ENCODE measurements around the gene NAV2.

Gene NAV2

DNA sequence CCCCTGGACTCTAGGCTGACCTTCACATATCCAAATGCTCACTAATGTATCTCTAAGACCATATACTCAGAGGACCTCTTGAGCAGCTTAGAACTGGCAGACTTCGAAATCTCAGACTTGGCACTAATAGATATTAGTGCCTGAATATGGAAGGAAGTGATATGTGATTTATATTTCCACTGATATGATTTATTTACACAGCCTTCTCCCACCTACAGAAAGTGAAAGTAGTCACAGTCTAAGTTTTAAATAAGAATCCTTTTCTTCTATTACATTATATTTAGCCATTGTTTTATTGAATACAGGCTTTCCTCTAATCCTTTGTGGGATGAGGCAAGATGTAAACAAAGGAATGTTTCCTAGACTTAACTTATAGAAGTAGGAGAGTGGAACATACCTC lies 6.7 kb upstream of the NAV2 start:
- no peak overlapping the region for H3K4me3 ChIP-seq (ENCODE audit: low read depth, low read length)
- DNase-seq (ENCODE audit: low read depth), result no peak
- TF ChIP-seq, protein P1, sequence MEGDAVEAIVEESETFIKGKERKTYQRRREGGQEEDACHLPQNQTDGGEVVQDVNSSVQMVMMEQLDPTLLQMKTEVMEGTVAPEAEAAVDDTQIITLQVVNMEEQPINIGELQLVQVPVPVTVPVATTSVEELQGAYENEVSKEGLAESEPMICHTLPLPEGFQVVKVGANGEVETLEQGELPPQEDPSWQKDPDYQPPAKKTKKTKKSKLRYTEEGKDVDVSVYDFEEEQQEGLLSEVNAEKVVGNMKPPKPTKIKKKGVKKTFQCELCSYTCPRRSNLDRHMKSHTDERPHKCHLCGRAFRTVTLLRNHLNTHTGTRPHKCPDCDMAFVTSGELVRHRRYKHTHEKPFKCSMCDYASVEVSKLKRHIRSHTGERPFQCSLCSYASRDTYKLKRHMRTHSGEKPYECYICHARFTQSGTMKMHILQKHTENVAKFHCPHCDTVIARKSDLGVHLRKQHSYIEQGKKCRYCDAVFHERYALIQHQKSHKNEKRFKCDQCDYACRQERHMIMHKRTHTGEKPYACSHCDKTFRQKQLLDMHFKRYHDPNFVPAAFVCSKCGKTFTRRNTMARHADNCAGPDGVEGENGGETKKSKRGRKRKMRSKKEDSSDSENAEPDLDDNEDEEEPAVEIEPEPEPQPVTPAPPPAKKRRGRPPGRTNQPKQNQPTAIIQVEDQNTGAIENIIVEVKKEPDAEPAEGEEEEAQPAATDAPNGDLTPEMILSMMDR (IDR thresholded peaks at IDR 0.05; ENCODE audit: low read depth, low read length, missing control alignments), result no peak

DNA sequence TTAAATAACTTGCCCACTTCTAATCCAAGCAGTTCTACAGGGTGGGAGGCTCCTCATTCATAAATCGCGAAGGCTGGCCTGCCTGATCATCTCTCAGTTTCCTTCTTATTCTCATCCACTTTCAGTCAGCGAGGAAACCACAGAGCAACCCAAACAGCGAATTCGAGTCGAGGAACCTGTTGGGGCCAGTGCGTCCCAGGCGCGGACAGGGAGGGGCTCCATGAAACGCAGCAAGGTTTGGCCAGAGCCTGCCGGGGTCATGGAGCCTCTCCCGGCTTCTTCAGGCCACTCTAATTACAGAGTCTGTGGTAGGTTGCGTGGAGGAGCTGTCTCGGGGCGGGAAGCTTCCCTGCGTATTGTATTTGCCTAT lies 741 bp upstream of the NAV2 start:
- DNase-seq (ENCODE audit: low read depth), result no peak
- peak overlapping the region; percentile 64 for H3K4me3 ChIP-seq (ENCODE audit: low read depth, low read length)
- TF ChIP-seq, protein P1 (IDR thresholded peaks at IDR 0.05; ENCODE audit: low read depth, low read length, missing control alignments), result no peak

DNA sequence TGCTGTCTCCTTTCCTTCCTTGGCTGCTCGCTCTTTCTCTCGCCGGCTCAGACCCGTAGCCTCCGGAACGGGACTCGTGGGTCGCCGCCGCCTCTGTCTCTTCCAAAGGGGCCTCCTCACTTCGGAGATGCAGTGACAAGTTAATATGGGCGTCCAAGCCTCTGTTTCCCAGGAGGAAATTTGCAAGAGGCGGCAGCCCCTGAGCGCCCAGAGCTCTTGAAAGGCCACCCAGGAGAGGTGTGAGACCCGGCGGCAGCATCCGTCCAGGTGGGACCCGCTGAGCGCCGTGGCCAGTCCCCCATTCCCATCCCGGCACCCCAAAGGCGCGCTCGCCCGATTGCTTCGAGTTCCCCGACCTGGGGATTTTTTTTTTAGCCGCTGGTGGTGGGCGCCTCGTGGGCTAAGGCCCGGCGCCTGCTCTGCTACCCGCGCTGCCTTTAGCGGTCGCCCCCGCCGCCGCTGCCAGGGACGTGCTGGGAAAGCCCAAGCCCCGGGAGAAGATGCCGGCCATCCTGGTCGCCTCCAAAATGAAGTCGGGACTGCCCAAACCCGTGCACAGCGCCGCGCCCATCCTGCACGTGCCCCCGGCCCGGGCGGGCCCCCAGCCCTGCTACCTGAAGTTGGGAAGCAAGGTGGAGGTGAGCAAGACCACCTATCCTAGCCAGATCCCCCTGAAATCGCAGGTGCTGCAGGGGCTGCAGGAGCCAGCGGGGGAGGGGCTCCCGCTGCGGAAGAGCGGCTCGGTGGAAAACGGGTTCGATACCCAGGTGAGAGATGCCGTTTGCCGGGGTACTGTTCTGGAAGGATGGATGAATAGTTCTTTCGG lies 772 bp downstream of the NAV2 start:
- TF ChIP-seq, protein P1 (IDR thresholded peaks at IDR 0.05; ENCODE audit: low read depth, low read length, missing control alignments), result no peak
- H3K4me3 ChIP-seq (ENCODE audit: low read depth, low read length), result peak overlapping the region; percentile 64
- DNase-seq (ENCODE audit: low read depth), result no peak

- no peak for DNase-seq (ENCODE audit: low read depth)
- no peak overlapping the region for H3K4me3 ChIP-seq (ENCODE audit: low read depth, low read length)
- TF ChIP-seq, protein P1 (IDR thresholded peaks at IDR 0.05; ENCODE audit: low read depth, low read length, missing control alignments), result no peak
Measured at GRCh38 chr11:19714022-19714386, 1.4 kb downstream of the NAV2 start.

DNA sequence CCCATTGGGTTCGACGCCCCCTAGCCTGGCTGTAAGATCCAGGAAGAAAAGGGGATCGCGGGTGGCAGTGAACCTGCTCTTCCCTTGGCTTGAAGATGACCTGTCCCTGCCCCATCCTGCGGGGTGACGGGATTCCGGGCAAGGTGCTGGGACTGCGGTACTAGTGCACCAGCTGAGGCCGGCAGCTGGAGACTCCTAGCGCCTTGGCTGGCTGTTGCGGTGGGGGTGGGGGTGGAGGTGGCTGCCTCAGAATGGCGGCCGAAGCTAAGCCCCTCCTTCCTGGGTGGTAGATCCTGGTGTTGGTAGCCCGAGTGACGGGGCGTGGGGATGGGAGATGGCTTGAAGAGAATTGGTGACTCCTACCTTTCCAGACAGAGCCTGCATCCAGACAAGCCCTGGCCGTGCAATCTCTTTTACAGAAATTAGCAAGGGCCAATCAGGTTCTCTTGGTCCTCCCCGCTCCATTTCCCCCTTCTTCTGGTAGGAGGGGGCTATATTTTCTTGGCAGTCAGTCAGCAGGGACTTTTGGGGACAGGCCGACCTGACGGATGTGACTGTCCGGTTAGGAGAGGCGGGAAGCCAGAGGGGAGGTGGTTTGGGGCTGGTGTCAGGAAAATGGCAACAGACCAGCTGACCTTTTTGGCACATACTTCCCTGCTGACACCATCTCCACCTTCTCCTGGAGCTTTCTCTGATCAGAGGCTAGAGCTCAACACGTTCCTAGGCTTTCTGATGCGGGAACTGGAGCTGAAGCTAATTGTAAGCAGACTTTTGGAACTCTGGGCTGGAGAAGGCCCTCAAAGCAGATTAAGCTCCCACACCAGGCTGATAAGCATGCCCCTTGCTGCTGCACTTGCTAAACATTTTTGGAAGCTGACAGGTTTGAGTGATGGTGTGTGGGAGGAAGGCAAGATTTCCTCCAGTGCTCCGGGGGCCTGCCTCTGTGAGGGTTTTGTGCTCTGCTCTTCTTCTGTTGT lies 2.0 kb downstream of the NAV2 start:
- DNase-seq (ENCODE audit: low read depth), result no peak
- no peak overlapping the region for H3K4me3 ChIP-seq (ENCODE audit: low read depth, low read length)
- TF ChIP-seq, protein P1 (IDR thresholded peaks at IDR 0.05; ENCODE audit: low read depth, low read length, missing control alignments), result no peak

DNA sequence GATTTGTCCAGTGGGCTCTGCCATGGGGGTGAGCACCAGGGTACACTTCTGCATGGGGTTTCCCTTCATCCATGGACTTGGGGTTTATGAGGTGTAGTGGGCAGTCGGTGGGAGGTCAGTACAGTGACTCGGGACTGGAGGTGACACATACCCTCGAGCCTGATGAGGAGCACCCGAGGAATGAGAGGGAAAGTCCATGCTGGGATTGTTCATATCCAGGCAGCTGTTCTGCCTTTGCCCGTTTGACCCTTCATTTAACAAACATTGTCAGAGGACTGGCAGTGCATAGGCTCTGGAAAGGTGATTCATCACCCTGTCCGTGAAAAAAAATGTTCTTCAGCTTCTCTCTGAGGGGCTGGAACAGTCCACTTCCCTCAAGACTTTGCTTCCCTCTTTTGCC lies 2.7 kb downstream of the NAV2 start:
- no peak overlapping the region for H3K4me3 ChIP-seq (ENCODE audit: low read depth, low read length)
- TF ChIP-seq, protein P1 (IDR thresholded peaks at IDR 0.05; ENCODE audit: low read depth, low read length, missing control alignments), result no peak
- no peak for DNase-seq (ENCODE audit: low read depth)
